IPS-18a (cell line): ENCODE results near the gene DNAL1.

Experiments used
- H3K27ac ChIP-seq: one replicate; pipeline ENCODE4 v1.5.1; 2013; ENCODE audit warnings: low read length
- H3K27me3 ChIP-seq: one replicate; pipeline ENCODE4 v1.6.1; 2013; ENCODE audit warnings: mild to moderate bottlenecking, low read length; ENCODE audit not compliant: control insufficient read depth, insufficient read depth
- H3K36me3 ChIP-seq: one replicate; pipeline ENCODE4 v1.6.1; 2013; ENCODE audit warnings: low read depth, low read length; ENCODE audit not compliant: control insufficient read depth
- H3K4me1 ChIP-seq: one replicate; pipeline ENCODE4 v1.6.1; 2013; ENCODE audit warnings: low read depth, low read length; ENCODE audit not compliant: control insufficient read depth
- H3K4me3 ChIP-seq: one replicate; pipeline ENCODE4 v1.5.1; 2013; ENCODE audit warnings: low read length
- H3K9ac ChIP-seq: one replicate; pipeline ENCODE4 v1.6.1; 2013; ENCODE audit warnings: mild to moderate bottlenecking, low read length, moderate library complexity
- H3K9me3 ChIP-seq: one replicate; pipeline ENCODE4 v1.6.1; 2013; ENCODE audit warnings: low read depth, low read length; ENCODE audit not compliant: control insufficient read depth

Gene DNAL1, protein sequence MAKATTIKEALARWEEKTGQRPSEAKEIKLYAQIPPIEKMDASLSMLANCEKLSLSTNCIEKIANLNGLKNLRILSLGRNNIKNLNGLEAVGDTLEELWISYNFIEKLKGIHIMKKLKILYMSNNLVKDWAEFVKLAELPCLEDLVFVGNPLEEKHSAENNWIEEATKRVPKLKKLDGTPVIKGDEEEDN

DNA sequence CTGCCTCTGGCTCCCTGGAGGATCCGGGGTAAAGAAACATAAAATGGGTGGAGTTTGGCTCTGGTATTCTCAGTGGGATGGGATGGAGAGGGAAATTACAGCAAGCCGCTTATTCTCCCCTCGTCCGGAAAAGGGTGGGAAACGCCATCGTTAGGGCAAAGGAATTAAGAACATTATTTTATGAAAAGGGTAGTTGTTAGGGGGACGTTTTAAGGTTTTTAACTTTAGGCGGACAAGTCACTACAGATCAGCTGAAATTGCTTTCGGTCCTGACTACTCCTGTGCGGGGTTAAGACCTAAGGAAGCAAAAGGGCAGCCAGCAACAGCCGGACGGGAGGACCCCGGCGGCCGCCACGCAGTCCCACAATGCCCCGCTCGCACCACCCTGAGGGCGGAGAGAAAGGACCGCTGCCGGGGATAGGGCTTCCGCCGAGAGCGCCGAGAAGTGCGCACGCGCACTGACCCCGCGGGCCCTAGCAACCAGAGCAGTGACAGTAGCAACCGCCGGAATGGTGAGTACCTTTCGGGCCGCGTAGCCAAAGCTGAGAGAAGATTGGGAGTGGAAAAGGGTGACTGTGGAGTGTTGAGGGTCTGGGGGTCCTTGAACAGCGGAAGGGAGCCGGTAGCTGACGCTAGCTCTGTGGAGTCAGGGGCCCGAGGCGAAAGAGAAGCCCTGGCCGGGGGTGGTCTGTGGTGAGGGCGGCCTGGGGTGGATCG lies at the start of gene DNAL1:
TSS of gene DNAL1 (plus strand) at position 456 of the 717 bp plus-strand sequence. CDS start at position 510, 54 bp downstream.
- Histone ChIP-seq H3K36me3 (no peaks in the 10 kb centered on the region), H3K9me3 (no peaks in the 10 kb centered on the region), H3K9ac (peak within 1 kb of the TSS; percentile 59), H3K4me3 (peak within 1 kb of the TSS; percentile 89), H3K4me1 (peaks cover 8% of the 10 kb centered on the region), H3K27me3 (no peaks in the 10 kb centered on the region), H3K27ac (peak within 1 kb of the TSS; percentile 8)

DNA sequence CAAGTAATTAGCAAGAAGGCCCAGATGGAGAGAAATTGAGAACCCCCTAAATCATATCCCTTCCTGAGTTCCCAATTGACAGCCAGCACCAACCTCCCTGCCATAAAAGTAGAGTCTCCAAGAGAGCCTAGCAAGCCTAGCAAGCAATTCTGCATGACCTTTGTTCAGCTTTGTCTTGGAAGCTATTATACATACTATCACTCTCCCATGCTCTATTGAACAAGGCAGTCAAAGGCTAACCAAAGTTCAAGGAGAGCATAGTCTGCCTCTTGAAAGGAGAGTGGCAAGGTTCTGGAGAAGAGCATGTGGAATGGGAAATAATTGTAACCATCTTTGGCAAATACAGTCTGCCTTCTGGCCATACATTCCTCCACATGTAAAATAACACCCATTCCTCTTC lies 45.3 kb upstream of the DNAL1 start:
- Histone ChIP-seq H3K4me3 (no peak overlapping the region), H3K9me3 (no peaks in the 10 kb centered on the region), H3K9ac (no peak overlapping the region), H3K27me3 (no peaks in the 10 kb centered on the region), H3K4me1 (no peaks in the 10 kb centered on the region), H3K36me3 (no peaks in the 10 kb centered on the region), H3K27ac (no peak overlapping the region)

DNA sequence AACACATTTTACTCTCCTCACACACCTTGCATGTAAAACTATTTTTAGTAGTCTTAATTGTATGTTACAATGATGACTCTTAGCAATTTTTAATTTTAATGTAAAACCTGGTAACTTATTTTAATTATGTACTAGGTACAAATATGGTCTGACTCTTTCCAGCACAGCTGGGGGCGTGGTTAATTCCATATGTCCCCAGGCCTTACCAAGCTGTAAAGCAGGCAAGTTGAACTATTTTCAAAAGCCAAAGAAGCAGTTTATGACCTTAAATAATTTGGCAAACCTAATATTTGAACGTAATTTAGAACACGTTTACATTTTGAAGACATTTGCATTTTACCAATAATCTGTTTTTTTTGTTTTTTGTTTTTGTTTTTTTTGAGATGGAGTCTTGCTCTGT lies 41.8 kb upstream of the DNAL1 start:
- H3K27me3 ChIP-seq: no peaks in the 10 kb centered on the region
- no peaks in the 10 kb centered on the region for H3K4me1 ChIP-seq
- H3K9me3 ChIP-seq: peaks cover 4% of the 10 kb centered on the region
- no peak overlapping the region for H3K9ac ChIP-seq
- H3K4me3 ChIP-seq: no peak overlapping the region
- no peak overlapping the region for H3K27ac ChIP-seq
- H3K36me3 ChIP-seq: no peaks in the 10 kb centered on the region

DNA sequence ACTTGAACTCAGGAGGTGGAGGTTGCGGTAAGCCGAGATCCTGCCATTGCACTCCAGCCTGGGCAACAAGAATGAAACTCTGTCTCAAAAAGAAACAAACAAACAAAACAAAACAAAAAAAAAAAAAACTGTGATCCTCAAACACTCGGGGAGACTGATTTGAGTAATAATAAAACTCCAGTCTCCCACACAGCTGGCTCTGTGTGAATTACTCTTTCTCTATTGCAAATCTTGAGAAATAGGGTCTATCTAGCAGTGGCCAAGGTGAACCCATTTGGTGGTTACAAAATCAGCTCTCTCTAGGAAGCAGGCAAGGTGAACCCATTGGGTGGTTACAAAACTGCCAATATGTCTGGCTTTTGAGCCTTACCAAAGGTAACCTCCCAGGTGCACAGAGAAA lies 38.5 kb upstream of the DNAL1 start:
- Histone ChIP-seq H3K9ac (no peak overlapping the region), H3K36me3 (no peaks in the 10 kb centered on the region), H3K9me3 (peaks cover 4% of the 10 kb centered on the region), H3K27ac (no peak overlapping the region), H3K27me3 (peaks cover 4% of the 10 kb centered on the region), H3K4me1 (no peaks in the 10 kb centered on the region), H3K4me3 (no peak overlapping the region)

DNA sequence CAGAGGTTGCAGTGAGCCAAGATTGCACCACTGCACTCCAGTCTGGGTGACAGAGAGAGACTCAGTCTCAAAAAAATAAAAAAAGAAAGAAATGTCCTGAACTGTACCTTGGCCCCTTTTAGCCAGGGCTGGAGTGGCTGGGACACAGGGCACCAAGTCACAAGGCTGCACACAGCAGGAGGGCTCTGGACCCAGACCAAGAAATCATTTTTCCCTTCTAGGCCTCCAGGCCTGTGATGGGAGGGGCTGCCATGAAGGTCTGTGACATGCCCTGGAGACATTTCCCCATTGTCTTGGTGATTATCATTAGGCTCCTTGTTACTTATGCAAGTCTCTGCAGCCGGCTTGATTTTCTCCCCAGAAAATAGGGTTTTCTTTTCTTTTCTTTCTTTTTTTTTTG lies 37.5 kb upstream of the DNAL1 start:
- Histone ChIP-seq H3K4me3 (no peak overlapping the region), H3K27ac (no peak overlapping the region), H3K9ac (no peak overlapping the region), H3K4me1 (no peaks in the 10 kb centered on the region), H3K36me3 (no peaks in the 10 kb centered on the region), H3K27me3 (peaks cover 12% of the 10 kb centered on the region), H3K9me3 (peaks cover 4% of the 10 kb centered on the region)

DNA sequence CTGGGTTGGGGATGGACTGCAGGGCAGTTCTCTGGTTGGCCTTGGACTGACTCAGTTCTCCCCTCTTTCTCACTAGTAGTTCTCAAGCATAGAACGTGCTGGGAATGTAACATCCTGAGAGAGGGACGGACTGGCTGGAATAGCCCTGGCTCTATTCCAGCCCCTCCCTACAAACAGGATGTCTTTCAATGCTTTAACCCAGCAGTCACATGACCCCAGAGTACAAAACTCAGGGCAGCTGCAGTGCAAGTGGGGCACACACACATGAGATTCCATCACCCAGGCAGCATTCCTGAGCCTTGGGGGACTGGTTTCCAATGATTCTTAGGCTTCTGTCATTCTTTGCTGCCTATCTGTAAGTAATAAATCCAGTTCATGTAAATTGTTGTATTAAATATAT lies 34.1 kb upstream of the DNAL1 start:
- Histone ChIP-seq H3K4me3 (no peak overlapping the region), H3K9ac (no peak overlapping the region), H3K27me3 (peaks cover 36% of the 10 kb centered on the region), H3K36me3 (no peaks in the 10 kb centered on the region), H3K27ac (no peak overlapping the region), H3K4me1 (no peaks in the 10 kb centered on the region), H3K9me3 (peaks cover 4% of the 10 kb centered on the region)

DNA sequence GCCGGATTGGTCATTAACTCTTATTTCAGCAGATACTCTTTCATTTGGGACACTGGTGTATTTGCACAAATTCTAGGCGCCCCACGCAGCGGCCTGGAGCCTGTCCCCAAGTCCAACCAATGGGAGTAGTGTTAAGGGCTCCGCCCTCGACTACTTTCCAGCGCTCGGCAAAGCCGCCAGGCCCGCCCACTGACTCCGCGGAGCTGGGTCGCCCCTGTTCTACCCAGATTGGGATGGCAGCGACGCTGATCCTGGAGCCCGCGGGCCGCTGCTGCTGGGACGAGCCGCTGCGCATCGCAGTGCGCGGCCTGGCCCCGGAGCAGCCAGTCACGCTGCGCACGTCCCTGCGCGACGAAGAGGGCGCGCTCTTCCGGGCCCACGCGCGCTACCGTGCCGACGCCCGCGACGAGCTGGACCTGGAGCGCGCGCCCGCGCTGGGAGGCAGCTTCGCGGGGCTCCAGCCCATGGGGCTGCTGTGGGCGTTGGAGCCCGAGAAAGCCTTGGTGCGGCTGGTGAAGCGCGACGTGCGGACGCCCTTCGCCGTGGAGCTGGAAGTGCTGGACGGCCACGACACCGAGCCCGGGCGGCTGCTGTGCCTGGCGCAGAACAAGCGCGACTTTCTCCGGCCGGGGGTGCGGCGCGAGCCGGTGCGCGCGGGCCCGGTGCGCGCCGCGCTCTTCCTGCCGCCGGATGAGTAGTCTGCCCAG lies 32.3 kb upstream of the DNAL1 start, which contains the start of gene ACOT6:
TSS of gene ACOT6 (plus strand) at position 179 of the 707 bp plus-strand sequence. CDS start at position 234, 55 bp downstream.
- H3K9ac ChIP-seq: peak within 1 kb of the TSS; percentile 50
- no peak within 1 kb of the TSS for H3K27ac ChIP-seq
- no peaks in the 10 kb centered on the region for H3K36me3 ChIP-seq
- H3K27me3 ChIP-seq: peaks cover 40% of the 10 kb centered on the region
- H3K4me1 ChIP-seq: peaks cover 8% of the 10 kb centered on the region
- H3K4me3 ChIP-seq: peak within 1 kb of the TSS; percentile 71
- no peaks in the 10 kb centered on the region for H3K9me3 ChIP-seq

DNA sequence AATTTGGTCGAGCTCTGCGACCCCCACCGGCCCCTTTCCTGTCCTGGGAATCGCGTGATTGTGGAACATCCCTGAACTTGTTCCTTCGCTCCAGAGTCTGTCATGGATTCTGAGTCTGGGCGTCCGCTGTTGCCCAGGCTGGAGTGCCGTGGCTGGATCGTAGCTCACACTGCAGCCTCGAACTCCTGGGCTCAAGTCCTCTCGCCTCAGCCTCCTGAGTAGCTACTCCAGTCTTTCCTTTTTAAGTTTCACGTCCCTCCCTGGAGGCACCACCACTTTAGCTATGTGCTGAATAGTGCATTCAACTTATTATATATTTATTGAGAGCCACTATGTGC lies 31.8 kb upstream of the DNAL1 start:
- H3K4me3 ChIP-seq: peak overlapping the region; percentile 71
- no peak overlapping the region for H3K27ac ChIP-seq
- no peaks in the 10 kb centered on the region for H3K9me3 ChIP-seq
- H3K27me3 ChIP-seq: peaks cover 40% of the 10 kb centered on the region
- peaks cover 8% of the 10 kb centered on the region for H3K4me1 ChIP-seq
- peak overlapping the region; percentile 50 for H3K9ac ChIP-seq
- no peaks in the 10 kb centered on the region for H3K36me3 ChIP-seq

DNA sequence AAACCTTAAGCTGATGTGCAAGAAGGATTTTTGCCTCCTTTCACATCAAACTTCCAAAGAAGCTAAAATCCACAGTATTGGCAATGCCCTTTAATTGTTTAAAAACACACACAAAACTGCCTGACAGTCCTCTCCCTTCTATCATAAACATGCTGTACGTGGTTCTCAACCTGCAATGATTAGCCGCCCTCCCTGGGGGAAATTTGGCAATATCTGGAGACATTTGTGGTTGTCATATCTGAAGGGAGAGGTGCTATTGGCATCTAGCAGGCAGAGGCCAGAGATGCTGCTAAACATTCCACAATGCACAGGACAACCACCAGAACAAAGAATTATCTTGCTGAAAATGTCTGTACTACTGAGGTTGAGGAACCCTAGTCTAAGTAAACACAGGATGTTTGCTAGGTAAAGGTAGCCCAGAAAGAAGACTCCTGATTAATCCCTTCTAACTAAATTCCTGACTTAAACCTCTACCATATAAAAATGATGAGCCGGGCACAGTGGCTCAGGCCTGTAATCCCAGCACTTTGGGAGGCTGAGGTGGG lies 31.3 kb upstream of the DNAL1 start:
- Histone ChIP-seq H3K9me3 (no peaks in the 10 kb centered on the region), H3K27ac (no peak overlapping the region), H3K4me1 (peaks cover 8% of the 10 kb centered on the region), H3K9ac (no peak overlapping the region), H3K4me3 (no peak overlapping the region), H3K27me3 (peaks cover 40% of the 10 kb centered on the region), H3K36me3 (no peaks in the 10 kb centered on the region)

DNA sequence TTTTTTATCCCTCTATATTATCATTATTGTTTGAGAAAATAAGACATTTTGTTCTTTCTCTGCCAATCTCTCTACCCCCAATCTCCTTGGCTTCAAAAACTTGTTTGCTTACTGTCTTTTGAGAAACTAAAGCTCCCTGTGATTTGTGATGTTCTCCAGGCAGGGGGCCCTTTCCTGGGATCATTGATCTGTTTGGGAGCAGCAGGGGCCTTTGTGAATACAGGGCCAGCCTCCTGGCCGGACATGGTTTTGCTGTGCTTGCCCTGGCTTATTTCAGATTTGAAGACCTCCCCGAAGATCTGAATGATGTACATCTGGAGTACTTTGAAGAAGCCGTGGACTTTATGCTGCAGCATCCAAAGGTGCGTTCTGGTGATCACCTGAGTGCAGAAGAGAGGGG lies 28.0 kb upstream of the DNAL1 start:
- peaks cover 34% of the 10 kb centered on the region for H3K27me3 ChIP-seq
- no peak overlapping the region for H3K4me3 ChIP-seq
- H3K27ac ChIP-seq: no peak overlapping the region
- H3K4me1 ChIP-seq: peaks cover 8% of the 10 kb centered on the region
- H3K36me3 ChIP-seq: no peaks in the 10 kb centered on the region
- no peaks in the 10 kb centered on the region for H3K9me3 ChIP-seq
- H3K9ac ChIP-seq: no peak overlapping the region

DNA sequence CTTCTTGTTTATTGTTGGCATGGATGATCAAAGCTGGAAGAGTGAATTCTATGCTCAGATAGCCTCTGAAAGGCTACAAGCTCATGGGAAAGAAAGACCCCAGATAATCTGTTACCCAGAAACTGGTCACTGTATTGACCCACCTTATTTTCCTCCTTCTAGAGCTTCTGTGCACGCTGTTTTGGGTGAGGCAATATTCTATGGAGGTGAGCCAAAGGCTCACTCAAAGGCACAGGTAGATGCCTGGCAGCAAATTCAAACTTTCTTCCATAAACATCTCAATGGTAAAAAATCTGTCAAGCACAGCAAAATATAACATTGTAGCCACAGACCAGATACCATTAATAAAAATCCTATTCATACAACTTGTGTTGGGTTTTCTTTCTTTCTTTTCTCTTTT lies 25.3 kb upstream of the DNAL1 start:
- no peaks in the 10 kb centered on the region for H3K36me3 ChIP-seq
- no peak overlapping the region for H3K27ac ChIP-seq
- no peak overlapping the region for H3K9ac ChIP-seq
- H3K27me3 ChIP-seq: peaks cover 11% of the 10 kb centered on the region
- H3K4me1 ChIP-seq: peaks cover 8% of the 10 kb centered on the region
- H3K9me3 ChIP-seq: no peaks in the 10 kb centered on the region
- no peak overlapping the region for H3K4me3 ChIP-seq
